Endothelial cell (in vitro differentiated cells): ENCODE data around the gene DNAJC6. TPM values are rescaled to one million over a fixed set of nuclear protein-coding genes. Genes with fewer than 3 reads are reported as not detected.

Source experiments
- DNase-seq: peaks from one replicate; pipeline ENCODE4 v3.0.0; 2021; ENCODE audit warnings: low spot score
- H3K27ac Mint-ChIP-seq: one replicate; pipeline ENCODE4 v1.8.0; 2021; ENCODE audit warnings: mixed read lengths, inconsistent platforms; ENCODE audit not compliant: unreplicated experiment
- H3K27me3 Mint-ChIP-seq: one replicate; pipeline ENCODE4 v1.8.0; 2021; ENCODE audit warnings: mild to moderate bottlenecking, moderate library complexity, mixed read lengths, inconsistent platforms; ENCODE audit not compliant: unreplicated experiment
- H3K36me3 Mint-ChIP-seq: one replicate; pipeline ENCODE4 v1.8.0; 2021; ENCODE audit warnings: mild to moderate bottlenecking, low read depth, mixed read lengths, inconsistent platforms; ENCODE audit not compliant: unreplicated experiment
- H3K4me1 Mint-ChIP-seq: one replicate; pipeline ENCODE4 v1.8.0; 2021; ENCODE audit warnings: mild to moderate bottlenecking, mixed read lengths, inconsistent platforms; ENCODE audit not compliant: unreplicated experiment
- H3K4me3 Mint-ChIP-seq: one replicate; pipeline ENCODE4 v1.8.0; 2021; ENCODE audit warnings: mild to moderate bottlenecking, mixed read lengths, inconsistent platforms; ENCODE audit not compliant: unreplicated experiment
- H3K9me3 Mint-ChIP-seq: one replicate; pipeline ENCODE4 v1.8.0; 2021; ENCODE audit warnings: mixed read lengths, inconsistent platforms; ENCODE audit not compliant: unreplicated experiment
- CTCF ChIP-seq: fragments of 200-600 bp; sonication (generic); IDR thresholded peaks from one replicate; pipeline ENCODE4 v1.5.0; 2021; ENCODE audit warnings: antibody characterized with exemption; ENCODE audit not compliant: unreplicated experiment
- total RNA-seq: library from RNA; stranded (reverse); fragmentation: NEBNext Ultra II Directional; extraction: Animal tissue kit (Norgen Biotek cat#: 25700); gene quantifications from one replicate; pipeline ENCODE4 v1.2.1, GENCODE V29; 2021; ENCODE audit not compliant: unreplicated experiment

Gene DNAJC6
- total RNA-seq, 1 donor from 2014 or later = 3.5 TPM

- H3K27me3 Mint-ChIP-seq = peaks cover 3% of the 10 kb centered on the region
- no peak for DNase-seq
- no peaks in the 10 kb centered on the region for H3K9me3 Mint-ChIP-seq
- H3K4me3 Mint-ChIP-seq = peak within 1 kb of the TSS; percentile 92
- peaks cover 28% of the 10 kb centered on the region for H3K4me1 Mint-ChIP-seq
- TF ChIP-seq CTCF = no peak
- peak within 1 kb of the TSS; percentile 83 for H3K27ac Mint-ChIP-seq
- peaks cover 19% of the 10 kb centered on the region for H3K36me3 Mint-ChIP-seq
Measured at GRCh38 chr1:65420590-65421350, 111.4 kb downstream of the DNAJC6 start, which contains the start of the genes LEPR and LEPROT. LEPR (plus strand) TSS chr1:65420668; CDS start chr1:65565566, 144,898 bp downstream. LEPROT (plus strand) TSS chr1:65420668; CDS start chr1:65420725, 57 bp downstream.

GRCh38 chr1:65421351-65422025 is 112.1 kb downstream of the DNAJC6 start:
- TF ChIP-seq CTCF = no peak
- no peak overlapping the region for H3K27ac Mint-ChIP-seq
- no peak for DNase-seq
- peaks cover 5% of the 10 kb centered on the region for H3K27me3 Mint-ChIP-seq
- H3K9me3 Mint-ChIP-seq = no peaks in the 10 kb centered on the region
- H3K36me3 Mint-ChIP-seq = peaks cover 26% of the 10 kb centered on the region
- peaks cover 33% of the 10 kb centered on the region for H3K4me1 Mint-ChIP-seq
- no peak overlapping the region for H3K4me3 Mint-ChIP-seq

GRCh38 chr1:65422241-65423203 is 113.2 kb downstream of the DNAJC6 start:
- DNase-seq = no peak
- Mint-ChIP-seq H3K4me3 (no peak overlapping the region), H3K4me1 (peaks cover 33% of the 10 kb centered on the region), H3K9me3 (no peaks in the 10 kb centered on the region), H3K27me3 (peaks cover 7% of the 10 kb centered on the region), H3K27ac (no peak overlapping the region), H3K36me3 (peaks cover 27% of the 10 kb centered on the region)
- no peak for TF ChIP-seq CTCF

GRCh38 chr1:65423884-65424572 is 114.7 kb downstream of the DNAJC6 start:
- peak overlapping the region; percentile 52 for H3K4me3 Mint-ChIP-seq
- DNase-seq = no peak
- no peak overlapping the region for H3K27ac Mint-ChIP-seq
- no peaks in the 10 kb centered on the region for H3K9me3 Mint-ChIP-seq
- H3K27me3 Mint-ChIP-seq = peaks cover 7% of the 10 kb centered on the region
- H3K36me3 Mint-ChIP-seq = peaks cover 21% of the 10 kb centered on the region
- H3K4me1 Mint-ChIP-seq = peaks cover 32% of the 10 kb centered on the region
- no peak for TF ChIP-seq CTCF
